ENCODE results near the gene BRD3OS. TPM values are rescaled to one million over a fixed set of nuclear protein-coding genes. Genes with fewer than 3 reads are reported as not detected.

The BRD3OS gene
- total RNA-seq, 1 donor from 2014 or later: 14.5 TPM

- H3K4me3 Mint-ChIP-seq: no peak overlapping the region
- no peaks in the 10 kb centered on the region for H3K9me3 Mint-ChIP-seq
- H3K36me3 Mint-ChIP-seq (ENCODE audit: low read depth): no peaks in the 10 kb centered on the region
- H3K27ac Mint-ChIP-seq: no peak overlapping the region
- peaks cover 4% of the 10 kb centered on the region for H3K27me3 Mint-ChIP-seq (ENCODE audit: insufficient read depth)
- H3K4me1 Mint-ChIP-seq (ENCODE audit: low read depth): no peaks in the 10 kb centered on the region
- intact Hi-C loops (cut with micrococcal nuclease): no loop called here
- DNase-seq (ENCODE audit: low spot score): no peak
These were observed 22.0 kb upstream of the BRD3OS start for GRCh38 chr9:134003237-134003636.

GRCh38 chr9:134004131-134004873 is 21.0 kb upstream of the BRD3OS start:
- Mint-ChIP-seq H3K4me3 (no peak overlapping the region), H3K36me3 (ENCODE audit: low read depth) (no peaks in the 10 kb centered on the region), H3K27me3 (ENCODE audit: insufficient read depth) (peaks cover 10% of the 10 kb centered on the region), H3K9me3 (no peaks in the 10 kb centered on the region), H3K27ac (no peak overlapping the region), H3K4me1 (ENCODE audit: low read depth) (no peaks in the 10 kb centered on the region)
- DNase-seq (ENCODE audit: low spot score): no peak
- intact Hi-C loops (cut with micrococcal nuclease): no loop called here

- Mint-ChIP-seq H3K27ac (no peak overlapping the region), H3K4me3 (no peak overlapping the region), H3K9me3 (no peaks in the 10 kb centered on the region), H3K4me1 (ENCODE audit: low read depth) (no peaks in the 10 kb centered on the region), H3K36me3 (ENCODE audit: low read depth) (no peaks in the 10 kb centered on the region), H3K27me3 (ENCODE audit: insufficient read depth) (peaks cover 10% of the 10 kb centered on the region)
- intact Hi-C loops (cut with micrococcal nuclease): no loop called here
- no peak for DNase-seq (ENCODE audit: low spot score)
These were observed 20.4 kb upstream of the BRD3OS start for GRCh38 chr9:134004881-134005280.

- no peaks in the 10 kb centered on the region for H3K36me3 Mint-ChIP-seq (ENCODE audit: low read depth)
- no peak overlapping the region for H3K27ac Mint-ChIP-seq
- no peak for DNase-seq (ENCODE audit: low spot score)
- peaks cover 10% of the 10 kb centered on the region for H3K27me3 Mint-ChIP-seq (ENCODE audit: insufficient read depth)
- no peak overlapping the region for H3K4me3 Mint-ChIP-seq
- H3K9me3 Mint-ChIP-seq: no peaks in the 10 kb centered on the region
- H3K4me1 Mint-ChIP-seq (ENCODE audit: low read depth): no peaks in the 10 kb centered on the region
- intact Hi-C loops (cut with micrococcal nuclease): no loop called here
These were observed 19.9 kb upstream of the BRD3OS start for GRCh38 chr9:134005381-134005780.

GRCh38 chr9:134007150-134007549 is 18.1 kb upstream of the BRD3OS start:
- intact Hi-C loops (cut with micrococcal nuclease): no loop called here
- no peaks in the 10 kb centered on the region for H3K4me1 Mint-ChIP-seq (ENCODE audit: low read depth)
- peaks cover 4% of the 10 kb centered on the region for H3K9me3 Mint-ChIP-seq

GRCh38 chr9:134007571-134007970 is 17.7 kb upstream of the BRD3OS start:
- no peaks in the 10 kb centered on the region for H3K36me3 Mint-ChIP-seq (ENCODE audit: low read depth)
- DNase-seq (ENCODE audit: low spot score): no peak
- intact Hi-C loops (cut with micrococcal nuclease): no loop called here
- peaks cover 10% of the 10 kb centered on the region for H3K27me3 Mint-ChIP-seq (ENCODE audit: insufficient read depth)
- H3K27ac Mint-ChIP-seq: no peak overlapping the region
- no peaks in the 10 kb centered on the region for H3K4me1 Mint-ChIP-seq (ENCODE audit: low read depth)
- peaks cover 4% of the 10 kb centered on the region for H3K9me3 Mint-ChIP-seq
- no peak overlapping the region for H3K4me3 Mint-ChIP-seq

More at GRCh38 chr9:134007150-134007549, 18.1 kb upstream of the BRD3OS start:
- Mint-ChIP-seq H3K36me3 (ENCODE audit: low read depth) (no peaks in the 10 kb centered on the region), H3K27ac (no peak overlapping the region), H3K27me3 (ENCODE audit: insufficient read depth) (peaks cover 10% of the 10 kb centered on the region), H3K4me3 (no peak overlapping the region)
- DNase-seq (ENCODE audit: low spot score): no peak

- Mint-ChIP-seq H3K27ac (no peak overlapping the region), H3K4me3 (no peak overlapping the region), H3K9me3 (peaks cover 13% of the 10 kb centered on the region), H3K4me1 (ENCODE audit: low read depth) (no peaks in the 10 kb centered on the region), H3K36me3 (ENCODE audit: low read depth) (peaks cover 3% of the 10 kb centered on the region), H3K27me3 (ENCODE audit: insufficient read depth) (peaks cover 6% of the 10 kb centered on the region)
- DNase-seq (ENCODE audit: low spot score): no peak
- intact Hi-C loops (cut with micrococcal nuclease): no loop called here
These were observed 14.7 kb upstream of the BRD3OS start for GRCh38 chr9:134010310-134011173.

GRCh38 chr9:134011401-134011800 is 13.9 kb upstream of the BRD3OS start:
- H3K4me3 Mint-ChIP-seq: no peak overlapping the region
- peaks cover 3% of the 10 kb centered on the region for H3K36me3 Mint-ChIP-seq (ENCODE audit: low read depth)
- H3K4me1 Mint-ChIP-seq (ENCODE audit: low read depth): no peaks in the 10 kb centered on the region
- H3K27me3 Mint-ChIP-seq (ENCODE audit: insufficient read depth): peaks cover 6% of the 10 kb centered on the region
- intact Hi-C loops (cut with micrococcal nuclease): no loop called here
- no peak for DNase-seq (ENCODE audit: low spot score)
- peaks cover 13% of the 10 kb centered on the region for H3K9me3 Mint-ChIP-seq
- no peak overlapping the region for H3K27ac Mint-ChIP-seq

GRCh38 chr9:134014946-134015345 is 10.3 kb upstream of the BRD3OS start:
- no peak for DNase-seq (ENCODE audit: low spot score)
- no peaks in the 10 kb centered on the region for H3K27me3 Mint-ChIP-seq (ENCODE audit: insufficient read depth)
- intact Hi-C loops (cut with micrococcal nuclease): no loop called here
- H3K4me1 Mint-ChIP-seq (ENCODE audit: low read depth): no peaks in the 10 kb centered on the region
- H3K36me3 Mint-ChIP-seq (ENCODE audit: low read depth): peaks cover 3% of the 10 kb centered on the region
- H3K4me3 Mint-ChIP-seq: no peak overlapping the region
- peaks cover 13% of the 10 kb centered on the region for H3K9me3 Mint-ChIP-seq
- no peak overlapping the region for H3K27ac Mint-ChIP-seq

GRCh38 chr9:134024214-134024792 is 978 bp upstream of the BRD3OS start:
- Mint-ChIP-seq H3K4me3 (peak overlapping the region; percentile 40), H3K4me1 (ENCODE audit: low read depth) (no peaks in the 10 kb centered on the region), H3K27ac (no peak overlapping the region), H3K27me3 (ENCODE audit: insufficient read depth) (no peaks in the 10 kb centered on the region), H3K9me3 (no peaks in the 10 kb centered on the region), H3K36me3 (ENCODE audit: low read depth) (peaks cover 3% of the 10 kb centered on the region)
- no peak for DNase-seq (ENCODE audit: low spot score)
- intact Hi-C loops (cut with micrococcal nuclease): no loop called here

GRCh38 chr9:134025606-134026541 is 593 bp downstream of the BRD3OS start:
- Mint-ChIP-seq H3K36me3 (ENCODE audit: low read depth) (peaks cover 3% of the 10 kb centered on the region), H3K4me1 (ENCODE audit: low read depth) (no peaks in the 10 kb centered on the region), H3K4me3 (peak overlapping the region; percentile 79), H3K27me3 (ENCODE audit: insufficient read depth) (no peaks in the 10 kb centered on the region), H3K9me3 (no peaks in the 10 kb centered on the region), H3K27ac (no peak overlapping the region)
- intact Hi-C loops (cut with micrococcal nuclease): loop anchor here (1.0 to 5.0 kb wide), 6 partner anchors 34 to 609 kb away; partner anchors contain the start of genes BRD3, REXO4, RNU6ATAC and VAV2
- peak; percentile 36 for DNase-seq (ENCODE audit: low spot score)

- DNase-seq (ENCODE audit: low spot score): no peak
- intact Hi-C loops (cut with micrococcal nuclease): loop anchor here (5.0 kb wide), 1 partner anchor 609 kb away; the partner anchor contains the start of gene REXO4
- Mint-ChIP-seq H3K36me3 (ENCODE audit: low read depth) (peaks cover 3% of the 10 kb centered on the region), H3K27me3 (ENCODE audit: insufficient read depth) (no peaks in the 10 kb centered on the region), H3K9me3 (no peaks in the 10 kb centered on the region), H3K4me1 (ENCODE audit: low read depth) (no peaks in the 10 kb centered on the region), H3K27ac (no peak overlapping the region), H3K4me3 (peak overlapping the region; percentile 79)
These were observed 1.3 kb downstream of the BRD3OS start for GRCh38 chr9:134026581-134026980.

Measured in activated T-helper 1 cell treated with anti-CD3 and anti-CD28 coated beads, Interleukin-12 subunit alpha, Interleukin-12 subunit beta, Interleukin-2, Interleukin-4 antibody, amounts not matched to agents 30 ng/mL and 10 ng/mL and 1 ng/mL, durations not matched to agents 14 hours and 24 hours and 36 hours (primary cell).